Esophagus muscularis mucosa (tissue), 4 donors: ENCODE data around the gene RPAIN. TPM values are rescaled to one million over a fixed set of nuclear protein-coding genes. Genes with fewer than 3 reads are reported as not detected.
A peak's percentile ranks its signal among the peaks of the same experiment; 100 is the strongest.

Experiments used
- DNase-seq: peaks from one replicate; pipeline ENCODE4 v3.0.0-alpha.2; 2017; ENCODE audit errors: extremely low spot score
- H3K27ac ChIP-seq, 4 donors: fragments of 200-600 bp; sonication (generic); replicated peaks in 1 of 4; 1 replicate in 3 of 4; 2 replicates in 1 of 4; pipeline ENCODE4 v1.5.1; 2016 to 2019; ENCODE audit warnings: mild to moderate bottlenecking in 1 of 4
- H3K27me3 ChIP-seq, 4 donors: fragments of 200-600 bp; sonication (generic); one replicate each; pipeline versions ENCODE4 v1.5.1 to v1.6.0; 2016 to 2019
- H3K36me3 ChIP-seq, 4 donors: fragments of 200-600 bp; sonication (generic); one replicate each; pipeline ENCODE4 v1.5.1; 2016 to 2019
- H3K4me1 ChIP-seq, 4 donors: fragments of 200-600 bp; sonication (generic); one replicate each; pipeline ENCODE4 v1.5.1; 2016 to 2019
- H3K4me3 ChIP-seq, 4 donors: fragments of 200-600 bp; sonication (generic); 1 replicate in 2 of 4; 2 replicates in 2 of 4; pipeline ENCODE4 v1.5.1; 2016 to 2019; ENCODE audit warnings: mild to moderate bottlenecking in 4 of 4, moderate library complexity in 1 of 4
- H3K9me3 ChIP-seq, 4 donors: fragments of 200-600 bp; sonication (generic); 1 replicate in 3 of 4; 2 replicates in 1 of 4; pipeline ENCODE4 v1.5.1; 2016 to 2019
- EP300 ChIP-seq: sonication (generic); formaldehyde crosslinking; IDR thresholded peaks from one replicate; pipeline ENCODE4 v1.6.1; 2017; ENCODE audit warnings: antibody characterized with exemption
- POLR2A ChIP-seq: fragments of 450-650 bp; IDR thresholded peaks from one replicate; pipeline ENCODE4 v1.6.1; 2017; ENCODE audit warnings: antibody characterized with exemption, moderate library complexity, mild to moderate bottlenecking, low read depth
- POLR2AphosphoS5 ChIP-seq, 2 donors: sonication (generic); formaldehyde crosslinking; IDR thresholded peaks; one replicate each; pipeline ENCODE4 v1.6.1; 2017; ENCODE audit warnings: antibody characterized with exemption in 2 of 2
- WGBS: methylation state at CpG from one replicate; pipeline ENCODE4 v1.1.5; 2018; 5-methylcytosine and 5-hydroxymethylcytosine counted together
- intact Hi-C: fragments of 100-400 bp; cut with DNase I; formaldehyde crosslinking; loops from one replicate; pipeline ENCODE4 v1.15.1; 2023
- total RNA-seq, 4 donors: library from RNA; depleted of rRNA; stranded (reverse); fragments of >200 nt; gene quantifications; one replicate each; pipeline versions ENCODE4 v1.1.0 to v1.2.1, GENCODE V29; 2016
- TF ChIP-seq, protein P1 (sequence below), 3 experiments: fragments of 200-600 bp in 2 of 3; fragments of 450-650 bp in 1 of 3; sonication (generic) in 2 of 3; IDR thresholded peaks; one replicate each; pipeline ENCODE4 v1.5.1; 2017 to 2019; ENCODE audit warnings: antibody characterized with exemption in 3 of 3, mild to moderate bottlenecking in 2 of 3, moderate library complexity in 1 of 3

The RPAIN gene
- total RNA-seq, 4 donors from 2014 or later, result 25.7 to 37.0 (median 32.0) TPM

DNA sequence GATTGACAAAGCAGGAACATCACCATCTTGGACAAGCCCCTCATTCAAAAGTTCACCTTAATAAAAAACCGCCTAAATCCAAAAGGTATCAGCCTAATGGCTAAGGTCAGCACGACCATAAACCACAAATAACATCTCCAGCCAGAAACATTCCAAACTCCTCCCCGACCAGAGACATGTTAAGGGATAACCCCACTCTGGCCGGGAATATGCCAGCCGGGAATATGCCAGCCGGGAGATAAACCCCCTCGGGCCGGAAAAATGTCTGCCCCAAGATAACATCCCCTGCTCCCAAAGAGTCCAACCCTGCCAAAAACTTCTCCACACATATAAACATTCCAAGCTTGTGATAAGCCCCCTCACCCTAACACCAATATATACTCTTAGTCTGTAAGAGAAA, 47.4 kb downstream of the RPAIN start:
- Histone ChIP-seq H3K27me3 (no peaks in the 10 kb centered on the region), H3K4me3 (peak overlapping the region; percentile 84 to 99 (median 95)), H3K27ac (no peak overlapping the region), H3K9me3 (no peaks in the 10 kb centered on the region), H3K4me1 (peaks cover 19 to 36% (median 27%) of the 10 kb centered on the region in 4 donors), H3K36me3 (peaks cover 0 to 24% (median 10%) of the 10 kb centered on the region in 4 donors)
- WGBS, result 10% methylated on average over 8 of the region's 8 CpGs
- TF ChIP-seq POLR2AphosphoS5 (IDR thresholded peaks at IDR 0.05) (no peak), EP300 (no peak), POLR2A (no peak)
- TF ChIP-seq, protein P1, sequence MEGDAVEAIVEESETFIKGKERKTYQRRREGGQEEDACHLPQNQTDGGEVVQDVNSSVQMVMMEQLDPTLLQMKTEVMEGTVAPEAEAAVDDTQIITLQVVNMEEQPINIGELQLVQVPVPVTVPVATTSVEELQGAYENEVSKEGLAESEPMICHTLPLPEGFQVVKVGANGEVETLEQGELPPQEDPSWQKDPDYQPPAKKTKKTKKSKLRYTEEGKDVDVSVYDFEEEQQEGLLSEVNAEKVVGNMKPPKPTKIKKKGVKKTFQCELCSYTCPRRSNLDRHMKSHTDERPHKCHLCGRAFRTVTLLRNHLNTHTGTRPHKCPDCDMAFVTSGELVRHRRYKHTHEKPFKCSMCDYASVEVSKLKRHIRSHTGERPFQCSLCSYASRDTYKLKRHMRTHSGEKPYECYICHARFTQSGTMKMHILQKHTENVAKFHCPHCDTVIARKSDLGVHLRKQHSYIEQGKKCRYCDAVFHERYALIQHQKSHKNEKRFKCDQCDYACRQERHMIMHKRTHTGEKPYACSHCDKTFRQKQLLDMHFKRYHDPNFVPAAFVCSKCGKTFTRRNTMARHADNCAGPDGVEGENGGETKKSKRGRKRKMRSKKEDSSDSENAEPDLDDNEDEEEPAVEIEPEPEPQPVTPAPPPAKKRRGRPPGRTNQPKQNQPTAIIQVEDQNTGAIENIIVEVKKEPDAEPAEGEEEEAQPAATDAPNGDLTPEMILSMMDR (IDR thresholded peaks at IDR 0.05), result no peak
- intact Hi-C loops, result no loop called here
- no peak for DNase-seq

DNA sequence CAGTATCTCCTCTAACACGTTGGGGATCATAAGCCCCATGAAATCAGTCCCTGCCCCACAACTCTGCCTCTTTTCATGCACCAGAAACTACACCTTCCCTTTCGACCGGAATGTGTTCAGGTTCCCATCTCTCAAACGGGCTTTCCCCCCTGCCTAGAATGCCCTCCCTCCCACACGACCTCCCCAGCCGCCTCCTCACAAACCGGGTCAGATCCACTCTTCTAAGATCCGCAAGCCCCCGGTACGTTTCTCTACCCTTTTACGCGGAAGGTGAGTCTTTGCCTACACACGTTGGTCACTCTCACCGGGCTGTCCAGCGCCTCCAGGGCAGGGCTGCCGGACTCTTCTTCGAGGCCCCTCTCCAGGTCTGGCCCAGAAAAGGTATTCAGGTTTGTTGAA, 48.1 kb downstream of the RPAIN start:
- Histone ChIP-seq H3K27me3 (no peaks in the 10 kb centered on the region), H3K27ac (peak overlapping the region; percentile 81 to 89 (median 85)), H3K36me3 (peaks cover 0 to 23% (median 10%) of the 10 kb centered on the region in 4 donors), H3K4me3 (peak overlapping the region; percentile 84 to 99 (median 95)), H3K9me3 (no peaks in the 10 kb centered on the region), H3K4me1 (peaks cover 19 to 36% (median 27%) of the 10 kb centered on the region in 4 donors)
- intact Hi-C loops, result loop anchor here (2.0 kb wide), 1 partner anchor 29 kb away; the partner anchor contains the start of gene C1QBP
- WGBS, result 0% methylated on average over 17 of the region's 17 CpGs
- no peak for DNase-seq
- TF ChIP-seq POLR2A (no peak), POLR2AphosphoS5 (IDR thresholded peaks at IDR 0.05) (no peak), EP300 (no peak)
- TF ChIP-seq, protein P1 (IDR thresholded peaks at IDR 0.05), result no peak

GRCh38 chr17:5472511-5472910, 52.5 kb downstream of the RPAIN start:
- TF ChIP-seq EP300 (no peak), POLR2A (no peak), POLR2AphosphoS5 (IDR thresholded peaks at IDR 0.05) (no peak)
- TF ChIP-seq, protein P1 (IDR thresholded peaks at IDR 0.05), result no peak
- Histone ChIP-seq H3K36me3 (peaks cover 22 to 62% (median 50%) of the 10 kb centered on the region in 4 donors), H3K9me3 (no peaks in the 10 kb centered on the region), H3K27ac (no peak overlapping the region), H3K27me3 (no peaks in the 10 kb centered on the region), H3K4me1 (peaks cover 9 to 14% (median 14%) of the 10 kb centered on the region in 4 donors), H3K4me3 (no peak overlapping the region)
- WGBS, result 78% methylated on average over 3 of the region's 3 CpGs
- intact Hi-C loops, result no loop called here
- no peak for DNase-seq

DNA sequence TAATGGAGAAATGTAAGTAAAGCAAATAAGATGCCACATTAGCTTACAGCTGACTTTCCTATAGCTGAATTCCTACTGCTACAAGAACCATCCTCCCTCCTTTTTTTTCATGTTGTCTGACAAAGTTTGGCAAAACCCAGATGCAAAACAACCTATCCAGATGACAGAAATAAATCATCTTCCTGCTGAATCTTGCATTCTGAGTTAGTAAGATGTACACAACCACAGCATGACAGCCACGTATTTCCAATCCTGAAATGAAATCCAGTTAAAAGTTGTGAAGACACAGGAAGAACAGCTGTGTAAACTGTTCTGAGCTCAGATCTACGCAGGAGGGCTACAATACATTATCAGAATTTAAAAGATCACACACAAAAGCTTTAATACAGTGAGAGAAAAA, 53.9 kb downstream of the RPAIN start:
- peaks cover 5 to 7% (median 6%) of the 10 kb centered on the region in 4 donors for H3K4me1 ChIP-seq
- no peaks in the 10 kb centered on the region for H3K27me3 ChIP-seq
- no peaks in the 10 kb centered on the region for H3K9me3 ChIP-seq
- H3K27ac ChIP-seq, result no peak overlapping the region
- H3K4me3 ChIP-seq, result no peak overlapping the region
- H3K36me3 ChIP-seq, result peaks cover 34 to 76% (median 64%) of the 10 kb centered on the region in 4 donors
- no peak for DNase-seq
- TF ChIP-seq, protein P1 (IDR thresholded peaks at IDR 0.05), result no peak
- no peak for TF ChIP-seq POLR2A
- WGBS, result 83% methylated on average over 2 of the region's 2 CpGs
- intact Hi-C loops, result no loop called here

- H3K4me3 ChIP-seq, result no peak overlapping the region
- no peak overlapping the region for H3K27ac ChIP-seq
- TF ChIP-seq POLR2AphosphoS5 (IDR thresholded peaks at IDR 0.05), result no peak
- no peak for TF ChIP-seq POLR2A
- TF ChIP-seq EP300, result no peak
- peaks cover 42 to 99% (median 95%) of the 10 kb centered on the region in 4 donors for H3K36me3 ChIP-seq
- 98% methylated on average over 4 of the region's 4 CpGs for WGBS
- H3K9me3 ChIP-seq, result no peaks in the 10 kb centered on the region
- peaks cover 0 to 18% (median 5%) of the 10 kb centered on the region in 4 donors for H3K4me1 ChIP-seq
- DNase-seq, result no peak
- no peaks in the 10 kb centered on the region for H3K27me3 ChIP-seq
- intact Hi-C loops, result no loop called here
Observed at GRCh38 chr17:5478992-5479391, 59.0 kb downstream of the RPAIN start.
